NCI-H524 treated with DMSO at 0.1 percent for 48 hours (cell line): ENCODE data around the gene MAP3K7.

Experiments used
- DNase-seq: peaks from one replicate; lab custom pipeline; 2025; lab: John Stamatoyannopoulos, UW

MAP3K7 gene

GRCh38 chr6:90586836-90587638, at the start of gene MAP3K7:
MAP3K7 (minus strand) TSS chr6:90587072; CDS start chr6:90586883, 189 bp downstream.
- DNase-seq, result peak; percentile 50

GRCh38 chr6:90631046-90631445, 44.2 kb upstream of the MAP3K7 start:
- no peak for DNase-seq

- no peak for DNase-seq
Observed at GRCh38 chr6:90621581-90621980, 34.7 kb upstream of the MAP3K7 start.

GRCh38 chr6:90619221-90619620, 32.3 kb upstream of the MAP3K7 start:
- DNase-seq, result no peak

GRCh38 chr6:90612313-90612680, 25.4 kb upstream of the MAP3K7 start:
- DNase-seq, result no peak

GRCh38 chr6:90611543-90612312, 24.9 kb upstream of the MAP3K7 start:
- DNase-seq, result no peak

GRCh38 chr6:90610751-90611542, 24.1 kb upstream of the MAP3K7 start:
- DNase-seq, result peak; percentile 23

GRCh38 chr6:90610301-90610750, 23.5 kb upstream of the MAP3K7 start:
- peak; percentile 12 for DNase-seq

- DNase-seq, result no peak
Observed at GRCh38 chr6:90605749-90606340, 19.0 kb upstream of the MAP3K7 start.

- no peak for DNase-seq
Observed at GRCh38 chr6:90604546-90604945, 17.7 kb upstream of the MAP3K7 start.

- no peak for DNase-seq
Observed at GRCh38 chr6:90599151-90599550, 12.3 kb upstream of the MAP3K7 start.

- DNase-seq, result no peak
Observed at GRCh38 chr6:90598192-90598951, 11.5 kb upstream of the MAP3K7 start.

- no peak for DNase-seq
Observed at GRCh38 chr6:90596967-90597539, 10.2 kb upstream of the MAP3K7 start.

GRCh38 chr6:90595854-90596253, 9.0 kb upstream of the MAP3K7 start:
- no peak for DNase-seq

GRCh38 chr6:90586546-90586835, 381 bp downstream of the MAP3K7 start:
- DNase-seq, result no peak

GRCh38 chr6:90584636-90585255, 2.1 kb downstream of the MAP3K7 start:
- no peak for DNase-seq

GRCh38 chr6:90583836-90584481, 2.9 kb downstream of the MAP3K7 start:
- DNase-seq, result no peak

- DNase-seq, result no peak
Observed at GRCh38 chr6:90583179-90583835, 3.6 kb downstream of the MAP3K7 start.

- no peak for DNase-seq
Observed at GRCh38 chr6:90581146-90581545, 5.7 kb downstream of the MAP3K7 start.
